Smooth muscle cell (in vitro differentiated cells): ENCODE results near the gene GPR148. TPM values are rescaled to one million over a fixed set of nuclear protein-coding genes. Genes with fewer than 3 reads are reported as not detected.
"Not testable (repeated sequence)": the region's sequence is repeated elsewhere in the genome, so short reads cannot be mapped to it uniquely, and the experiment has no call there.

ENCODE experiments used
- DNase-seq: peaks from one replicate; lab custom pipeline; 2025; ENCODE audit not compliant: unreplicated experiment; lab: John Stamatoyannopoulos, UW
- H2AFZ ChIP-seq: fragments of 200-600 bp; sonication (generic); 2 replicates; pipeline ENCODE4 v1.6.0; 2016; ENCODE audit warnings: antibody characterized with exemption, low read depth, mild to moderate bottlenecking
- H3F3A ChIP-seq: fragments of 200-600 bp; sonication (generic); 2 replicates; pipeline ENCODE4 v1.6.0; 2017; ENCODE audit warnings: antibody characterized with exemption, low read depth
- H3K27ac ChIP-seq: fragments of 200-600 bp; sonication (generic); 2 replicates; pipeline ENCODE4 v1.5.1; 2016; ENCODE audit warnings: low read depth, mild to moderate bottlenecking
- H3K27me3 ChIP-seq: fragments of 200-600 bp; sonication (generic); 2 replicates; pipeline ENCODE4 v1.6.1; 2016; ENCODE audit warnings: low read depth, mild to moderate bottlenecking
- H3K36me3 ChIP-seq: fragments of 200-600 bp; sonication (generic); 2 replicates; pipeline ENCODE4 v1.5.1; 2016; ENCODE audit warnings: low read depth
- H3K4me1 ChIP-seq: fragments of 200-600 bp; sonication (generic); 2 replicates; pipeline ENCODE4 v1.5.1; 2016; ENCODE audit warnings: low read depth
- H3K4me2 ChIP-seq: fragments of 200-600 bp; sonication (generic); 2 replicates; pipeline ENCODE4 v1.6.0; 2016; ENCODE audit warnings: mild to moderate bottlenecking
- H3K4me3 ChIP-seq: fragments of 200-600 bp; sonication (generic); 2 replicates; pipeline ENCODE4 v1.5.1; 2016; ENCODE audit warnings: mild to moderate bottlenecking
- H3K79me2 ChIP-seq: fragments of 200-600 bp; sonication (generic); 2 replicates; pipeline ENCODE4 v1.6.0; 2016; ENCODE audit warnings: low read depth, mild to moderate bottlenecking
- H3K9ac ChIP-seq: fragments of 200-600 bp; sonication (generic); 2 replicates; pipeline ENCODE4 v1.6.0; 2016; ENCODE audit warnings: low read depth
- H3K9me3 ChIP-seq: fragments of 200-600 bp; sonication (generic); replicated peaks from 2 replicates; pipeline ENCODE4 v1.5.1; 2016; ENCODE audit warnings: low read depth
- H4K20me1 ChIP-seq: fragments of 200-600 bp; sonication (generic); 2 replicates; pipeline ENCODE4 v1.6.0; 2016; ENCODE audit warnings: low read depth
- WGBS: methylation state at CpG from one replicate; pipeline ENCODE4 v1.1.7; 2016; ENCODE audit warnings: low lambda C conversion rate; 5-methylcytosine and 5-hydroxymethylcytosine counted together
- polyA plus RNA-seq: library from polyadenylated mRNA; unstranded; fragments of >200 nt; fragmentation: Nextera tagmentation; extraction: Ambion mirVana; gene quantifications from 2 replicates; pipeline ENCODE4 v1.2.1, GENCODE V29; 2016
- total RNA-seq: library from RNA; depleted of rRNA; stranded (reverse); fragments of >200 nt; gene quantifications from 2 replicates; pipeline ENCODE4 v1.2.3, GENCODE V29; 2014
- TF ChIP-seq, protein P1 (sequence below): fragments of 200-600 bp; sonication (generic); IDR thresholded peaks from 2 replicates; pipeline ENCODE4 v1.5.1; 2017; ENCODE audit warnings: borderline replicate concordance, mild to moderate bottlenecking, antibody characterized with exemption; ENCODE audit not compliant: insufficient read depth, poor library complexity, severe bottlenecking

The GPR148 gene, protein sequence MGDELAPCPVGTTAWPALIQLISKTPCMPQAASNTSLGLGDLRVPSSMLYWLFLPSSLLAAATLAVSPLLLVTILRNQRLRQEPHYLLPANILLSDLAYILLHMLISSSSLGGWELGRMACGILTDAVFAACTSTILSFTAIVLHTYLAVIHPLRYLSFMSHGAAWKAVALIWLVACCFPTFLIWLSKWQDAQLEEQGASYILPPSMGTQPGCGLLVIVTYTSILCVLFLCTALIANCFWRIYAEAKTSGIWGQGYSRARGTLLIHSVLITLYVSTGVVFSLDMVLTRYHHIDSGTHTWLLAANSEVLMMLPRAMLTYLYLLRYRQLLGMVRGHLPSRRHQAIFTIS
- total RNA-seq (not detected in 2 replicates), polyA plus RNA-seq (not detected in 2 replicates)

DNA sequence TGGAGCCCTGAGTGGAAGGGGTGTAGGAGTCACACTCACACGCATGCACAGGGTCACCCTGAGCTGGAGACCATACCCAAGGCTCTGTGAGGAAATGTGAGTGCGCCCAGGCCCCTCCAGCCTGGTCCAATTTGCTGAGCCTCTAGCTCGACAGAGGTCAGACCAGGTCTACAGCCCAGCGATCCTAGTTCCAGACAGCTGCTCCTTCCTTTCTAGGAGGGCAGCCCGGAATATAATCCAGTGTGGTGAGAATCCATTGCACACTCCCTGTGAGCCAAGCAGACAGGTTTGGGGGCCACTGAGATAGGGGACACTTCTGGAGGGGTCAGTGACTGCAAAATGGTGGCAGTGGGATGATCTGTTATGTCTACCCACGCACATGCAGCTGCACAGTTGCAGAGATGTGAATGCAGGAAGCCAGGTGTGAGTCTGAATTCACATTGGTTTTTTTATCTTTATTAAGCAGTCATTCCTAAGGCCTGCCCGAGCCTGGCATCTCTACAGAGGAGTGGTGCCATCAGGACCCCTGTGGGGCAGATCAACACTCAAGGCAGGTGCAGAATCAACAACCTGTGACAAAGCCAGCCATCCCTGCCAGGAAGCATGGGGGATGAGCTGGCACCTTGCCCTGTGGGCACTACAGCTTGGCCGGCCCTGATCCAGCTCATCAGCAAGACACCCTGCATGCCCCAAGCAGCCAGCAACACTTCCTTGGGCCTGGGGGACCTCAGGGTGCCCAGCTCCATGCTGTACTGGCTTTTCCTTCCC, at the start of gene GPR148:
Gene GPR148 (plus strand): TSS at position 522 of the 768 bp plus-strand sequence. CDS start 82 bp downstream, at position 604.
- Histone ChIP-seq H4K20me1 (no peaks in the 10 kb centered on the region), H3K4me3 (peak within 1 kb of the TSS; percentile 65), H3F3A (no peaks in the 10 kb centered on the region), H3K9me3 (no peaks in the 10 kb centered on the region), H3K4me1 (peaks cover 9% of the 10 kb centered on the region), H3K27ac (no peak within 1 kb of the TSS), H3K27me3 (no peaks in the 10 kb centered on the region), H3K79me2 (no peaks in the 10 kb centered on the region), H2AFZ (peak within 1 kb of the TSS; percentile 35), H3K36me3 (no peaks in the 10 kb centered on the region), H3K4me2 (peak within 1 kb of the TSS; percentile 92), H3K9ac (no peak within 1 kb of the TSS)
- TF ChIP-seq, protein P1, sequence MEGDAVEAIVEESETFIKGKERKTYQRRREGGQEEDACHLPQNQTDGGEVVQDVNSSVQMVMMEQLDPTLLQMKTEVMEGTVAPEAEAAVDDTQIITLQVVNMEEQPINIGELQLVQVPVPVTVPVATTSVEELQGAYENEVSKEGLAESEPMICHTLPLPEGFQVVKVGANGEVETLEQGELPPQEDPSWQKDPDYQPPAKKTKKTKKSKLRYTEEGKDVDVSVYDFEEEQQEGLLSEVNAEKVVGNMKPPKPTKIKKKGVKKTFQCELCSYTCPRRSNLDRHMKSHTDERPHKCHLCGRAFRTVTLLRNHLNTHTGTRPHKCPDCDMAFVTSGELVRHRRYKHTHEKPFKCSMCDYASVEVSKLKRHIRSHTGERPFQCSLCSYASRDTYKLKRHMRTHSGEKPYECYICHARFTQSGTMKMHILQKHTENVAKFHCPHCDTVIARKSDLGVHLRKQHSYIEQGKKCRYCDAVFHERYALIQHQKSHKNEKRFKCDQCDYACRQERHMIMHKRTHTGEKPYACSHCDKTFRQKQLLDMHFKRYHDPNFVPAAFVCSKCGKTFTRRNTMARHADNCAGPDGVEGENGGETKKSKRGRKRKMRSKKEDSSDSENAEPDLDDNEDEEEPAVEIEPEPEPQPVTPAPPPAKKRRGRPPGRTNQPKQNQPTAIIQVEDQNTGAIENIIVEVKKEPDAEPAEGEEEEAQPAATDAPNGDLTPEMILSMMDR = no peak
- no peak for DNase-seq
- 85% methylated on average over 8 of the region's 8 CpGs for WGBS

GRCh38 chr2:130692041-130692770, 36.7 kb upstream of the GPR148 start:
- H3K4me2 ChIP-seq, H3K9me3 ChIP-seq, H2AFZ ChIP-seq, H3K9ac ChIP-seq, H3F3A ChIP-seq, H3K4me1 ChIP-seq, H3K79me2 ChIP-seq, H3K4me3 ChIP-seq, H4K20me1 ChIP-seq, H3K36me3 ChIP-seq, H3K27me3 ChIP-seq, H3K27ac ChIP-seq, DNase-seq: not testable (repeated sequence)
- WGBS = 93% methylated on average over 18 of the region's 35 CpGs

GRCh38 chr2:130693474-130693873, 35.4 kb upstream of the GPR148 start:
- H3K9me3 ChIP-seq, H2AFZ ChIP-seq, H3K27ac ChIP-seq, H3K4me3 ChIP-seq, H3K79me2 ChIP-seq, H3K4me2 ChIP-seq, H4K20me1 ChIP-seq, H3K36me3 ChIP-seq, DNase-seq, H3K27me3 ChIP-seq, H3K9ac ChIP-seq, H3K4me1 ChIP-seq, H3F3A ChIP-seq: not testable (repeated sequence)
- TF ChIP-seq, protein P1 = peak; percentile 26
- 6% methylated on average over 30 of the region's 37 CpGs for WGBS

GRCh38 chr2:130703250-130703649, 25.6 kb upstream of the GPR148 start:
- WGBS = 89% methylated on average over 3 of the region's 3 CpGs
- not testable (repeated sequence) for H3F3A ChIP-seq, H3K79me2 ChIP-seq

DNA sequence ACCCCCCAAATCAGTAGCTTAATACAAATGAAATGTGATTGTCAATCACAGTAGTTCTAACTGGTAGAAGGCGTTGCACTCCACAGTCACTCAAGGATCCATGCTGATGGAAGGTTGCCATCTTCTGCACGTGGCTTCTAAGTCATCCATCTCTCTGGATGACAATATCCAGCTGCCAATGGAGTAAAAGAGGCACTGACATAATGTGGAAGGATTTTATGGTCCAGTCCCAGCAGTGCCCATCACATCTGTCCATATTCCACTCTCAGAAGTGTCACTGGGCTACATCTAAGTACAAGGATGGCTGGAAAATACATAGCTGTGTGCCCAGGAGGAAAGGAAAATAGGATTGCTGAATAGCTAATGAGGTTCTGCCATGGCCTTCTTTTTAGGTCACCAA, 14.1 kb upstream of the GPR148 start:
- H3K4me2 ChIP-seq = not testable (repeated sequence)
- no CpG with 5 or more reads among the region's 2 CpGs for WGBS

More at GRCh38 chr2:130703250-130703649, 25.6 kb upstream of the GPR148 start:
- not testable (repeated sequence) for H3K27ac ChIP-seq, H3K36me3 ChIP-seq, H3K27me3 ChIP-seq, DNase-seq, H3K4me3 ChIP-seq, H3K9me3 ChIP-seq, H2AFZ ChIP-seq, H3K4me2 ChIP-seq, H4K20me1 ChIP-seq, H3K9ac ChIP-seq, H3K4me1 ChIP-seq

More for the DNA sequence above, 14.1 kb upstream of the GPR148 start:
- not testable (repeated sequence) for H3K79me2 ChIP-seq, H3K9me3 ChIP-seq, DNase-seq, H3K27me3 ChIP-seq, H3K27ac ChIP-seq, H3K4me1 ChIP-seq, H3K9ac ChIP-seq, H3F3A ChIP-seq, H3K4me3 ChIP-seq, H3K36me3 ChIP-seq, H4K20me1 ChIP-seq, H2AFZ ChIP-seq
